A204.1 (cell line): ENCODE measurements around the gene NPDC1.
"Not testable (repeated sequence)": the region's sequence is repeated elsewhere in the genome, so short reads cannot be mapped to it uniquely, and the experiment has no call there.

Experiments used
- FAIRE-seq: peaks from 2 replicates; lab custom pipeline; 2012; peaks lifted over from hg19 to GRCh38; lab: Jason Lieb, UNC

NPDC1 gene

DNA sequence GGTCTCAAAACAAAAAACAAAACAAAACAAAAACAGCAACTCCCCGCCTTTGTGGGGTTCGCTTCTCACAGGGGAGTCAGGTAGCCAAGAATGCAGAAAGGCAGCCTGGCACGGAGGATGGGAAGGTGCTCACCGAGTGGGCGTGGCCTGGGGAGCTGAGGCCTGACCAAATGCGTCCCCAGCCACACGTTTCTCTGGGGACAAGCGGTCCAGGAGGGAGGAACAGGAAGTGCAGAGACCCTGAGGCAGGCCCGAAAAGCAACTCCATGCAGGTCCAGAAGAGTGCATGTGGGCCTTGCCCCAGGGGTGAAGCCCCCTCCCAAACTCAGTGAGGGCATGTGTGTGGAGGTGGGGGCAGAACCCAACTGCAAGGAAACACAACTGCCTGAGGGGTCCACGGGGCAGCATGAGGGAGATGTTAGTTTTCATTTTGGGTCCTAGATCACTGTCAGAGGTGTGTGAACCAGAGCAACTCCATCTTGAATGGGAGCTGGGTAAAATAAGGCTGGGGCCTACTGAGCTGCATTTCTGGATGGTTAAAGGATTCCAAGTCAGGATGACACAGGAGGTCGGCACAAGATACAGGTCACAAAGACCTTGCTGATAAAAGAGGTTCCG, 28.8 kb upstream of the NPDC1 start:
- FAIRE-seq = no peak

DNA sequence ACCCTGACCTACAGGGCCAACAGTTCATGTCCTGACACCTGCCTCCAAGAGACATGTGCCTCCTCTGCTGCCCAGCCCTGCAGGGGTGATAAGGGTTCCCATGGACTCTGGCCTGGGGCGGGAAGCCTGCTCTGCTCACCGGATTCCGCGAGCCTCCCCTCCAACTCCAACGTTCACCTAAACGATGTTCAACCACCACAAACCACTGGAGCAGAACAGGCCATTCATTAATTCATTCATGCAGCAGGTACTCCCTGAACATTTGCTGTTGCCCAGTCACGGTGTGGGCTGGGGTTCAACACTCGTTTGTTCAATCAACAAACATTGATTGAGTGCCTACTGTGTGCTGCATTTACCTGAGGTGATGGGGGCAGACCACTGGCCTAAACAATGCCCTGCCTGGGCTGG, 28.0 kb upstream of the NPDC1 start:
- no peak for FAIRE-seq

DNA sequence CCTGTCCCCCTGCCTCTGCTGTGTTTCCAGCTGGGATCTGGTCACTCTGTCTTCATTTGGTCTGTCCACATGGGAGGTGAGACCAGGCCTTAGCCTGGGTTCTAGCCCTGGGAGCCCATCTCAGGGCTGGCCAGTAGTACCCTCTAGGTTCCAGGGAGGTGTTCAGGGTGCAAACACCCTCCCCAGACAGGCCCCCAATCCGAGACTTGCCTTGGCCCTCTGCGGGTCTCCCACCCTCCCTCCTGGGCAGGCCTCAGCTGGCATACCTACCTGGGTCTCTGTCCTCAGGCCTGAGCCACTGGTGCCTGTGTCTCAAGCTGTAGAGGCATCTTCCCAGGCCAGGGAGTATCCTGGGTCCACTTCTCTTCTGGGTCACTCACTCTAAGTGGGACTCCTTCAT, 25.3 kb upstream of the NPDC1 start:
- no peak for FAIRE-seq

DNA sequence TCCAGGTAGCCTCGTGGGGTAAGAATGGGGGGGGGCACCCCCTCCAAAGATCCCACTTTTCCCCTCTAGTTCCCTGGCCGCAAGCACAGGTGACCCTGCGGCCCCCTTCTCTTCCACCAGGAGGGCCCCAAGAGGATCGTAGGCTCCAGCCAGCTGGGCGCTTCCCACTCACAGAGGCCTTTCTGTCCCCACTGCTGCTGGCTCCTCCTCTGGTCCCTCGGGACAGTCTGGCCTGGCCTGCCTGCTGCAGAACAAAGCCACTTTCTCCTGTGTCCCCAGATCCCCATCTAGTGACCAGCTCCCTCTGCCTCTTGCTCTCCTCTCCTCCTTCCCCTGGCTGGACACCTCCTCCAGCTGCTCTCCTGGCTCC, 24.9 kb upstream of the NPDC1 start:
- FAIRE-seq = no peak

DNA sequence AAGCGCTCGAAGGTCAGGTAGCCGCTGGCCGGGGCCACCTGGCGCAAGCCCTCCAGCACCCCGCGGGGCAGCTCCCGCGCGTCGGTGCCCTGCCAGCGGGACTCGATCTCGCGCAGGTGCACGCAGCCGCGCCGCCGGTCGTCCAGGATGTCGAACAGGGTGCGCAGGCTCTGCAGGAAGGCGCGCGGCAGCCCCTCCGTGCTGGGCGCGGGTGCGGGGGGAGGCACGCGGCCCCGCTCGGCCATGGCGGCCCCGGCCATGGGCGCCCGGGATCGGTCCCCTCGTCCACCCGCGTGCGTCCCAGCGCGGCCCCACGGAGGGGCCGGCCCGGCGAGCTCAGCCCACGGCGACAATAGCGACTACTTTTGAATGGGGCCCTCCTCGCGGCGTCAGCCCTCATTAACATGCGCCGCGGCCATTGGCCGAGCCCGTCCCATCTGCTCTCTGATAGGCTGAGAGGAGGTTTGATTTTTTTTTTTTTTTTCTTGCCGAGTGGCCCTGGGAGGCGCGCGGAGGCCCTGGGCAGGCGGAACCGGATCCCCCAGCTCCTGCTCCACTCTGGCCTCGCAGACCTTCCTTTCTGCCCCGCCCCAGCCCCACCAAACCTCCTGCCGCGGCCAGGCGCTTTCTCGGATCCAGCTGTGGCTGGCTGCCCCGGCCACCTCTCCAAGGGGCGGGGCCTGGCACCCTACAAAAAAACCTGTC, 24.4 kb upstream of the NPDC1 start, which contains the start of gene SAPCD2:
Gene SAPCD2, minus strand, starts transcription at position 357 of the 705 bp plus-strand sequence. Its CDS starts 97 bp downstream, at position 260.
- FAIRE-seq = peak; percentile 86

DNA sequence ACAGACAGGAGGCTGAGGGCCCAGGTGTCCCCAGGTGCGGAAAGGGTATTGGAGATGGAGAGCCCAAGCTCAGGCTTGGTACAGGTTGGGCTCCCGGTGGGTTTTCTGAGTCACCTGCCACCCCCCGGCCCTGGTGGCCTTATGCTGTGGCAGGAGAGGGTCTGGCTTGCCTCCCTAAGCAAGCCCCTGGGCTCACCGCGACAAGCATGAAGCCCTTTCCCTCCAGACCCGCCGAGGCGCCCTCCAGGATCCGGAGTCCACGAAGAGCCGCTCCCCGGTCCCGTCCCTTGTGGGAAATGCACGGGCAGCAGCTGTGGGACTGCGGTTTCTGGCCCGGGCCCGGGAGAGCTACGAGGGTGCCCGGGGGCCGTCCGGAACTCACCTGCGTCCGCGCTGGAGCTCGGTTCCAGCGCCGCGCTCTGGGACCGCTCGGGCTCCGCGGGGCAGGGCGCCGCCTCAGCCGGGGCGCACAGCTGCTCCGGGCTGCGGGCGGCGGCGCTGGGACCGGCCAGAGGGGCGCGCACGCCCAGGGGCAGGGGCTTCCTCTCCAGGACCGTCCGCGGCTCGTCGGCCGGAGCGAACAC, 23.6 kb upstream of the NPDC1 start:
- no peak for FAIRE-seq

DNA sequence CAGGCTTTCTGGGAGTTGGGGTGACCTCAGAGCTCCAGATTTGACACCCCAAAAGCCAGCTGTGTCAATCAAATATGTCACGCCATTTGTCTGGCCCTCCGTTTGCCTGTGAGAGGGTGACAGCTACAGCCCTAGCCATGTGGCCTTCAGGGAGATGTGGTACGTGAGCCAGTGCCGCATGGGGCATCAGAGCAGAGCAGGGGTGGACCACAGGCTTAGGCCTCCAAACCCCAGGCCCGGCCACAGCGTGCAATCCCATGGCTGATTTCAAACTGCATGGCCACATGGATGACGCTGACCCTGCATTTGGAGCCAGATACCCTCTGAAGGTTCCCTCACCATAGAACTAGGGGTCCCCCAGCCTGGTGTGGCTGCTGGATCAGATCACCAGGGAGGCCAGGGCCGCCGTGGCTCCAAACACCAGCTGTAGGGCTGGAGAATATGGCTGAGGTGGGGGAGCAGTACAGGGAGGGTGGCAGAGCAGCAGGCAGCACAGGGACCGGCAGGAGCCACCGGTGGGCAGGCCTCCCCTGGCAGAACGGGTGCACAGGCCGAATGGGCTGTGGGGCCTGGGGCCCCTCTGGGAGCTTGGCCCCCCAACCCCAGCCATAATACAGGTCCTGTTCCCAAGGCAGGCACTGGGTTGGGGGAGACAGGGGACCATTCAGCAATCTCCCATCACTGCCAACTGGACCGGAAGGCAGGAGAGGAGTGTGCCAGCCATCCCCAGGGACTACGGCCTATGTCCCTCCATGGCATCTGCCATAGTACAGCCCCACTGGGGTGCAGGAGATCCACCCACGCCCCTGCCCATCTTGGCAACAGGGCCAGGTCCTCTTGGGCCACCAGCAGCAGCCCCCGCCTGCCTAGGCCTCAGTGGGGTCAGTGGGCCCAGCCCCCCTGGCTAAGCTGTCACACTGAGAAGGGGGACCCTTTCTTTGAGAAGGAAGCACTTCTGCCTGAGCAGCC, 22.8 kb upstream of the NPDC1 start:
- no peak for FAIRE-seq

DNA sequence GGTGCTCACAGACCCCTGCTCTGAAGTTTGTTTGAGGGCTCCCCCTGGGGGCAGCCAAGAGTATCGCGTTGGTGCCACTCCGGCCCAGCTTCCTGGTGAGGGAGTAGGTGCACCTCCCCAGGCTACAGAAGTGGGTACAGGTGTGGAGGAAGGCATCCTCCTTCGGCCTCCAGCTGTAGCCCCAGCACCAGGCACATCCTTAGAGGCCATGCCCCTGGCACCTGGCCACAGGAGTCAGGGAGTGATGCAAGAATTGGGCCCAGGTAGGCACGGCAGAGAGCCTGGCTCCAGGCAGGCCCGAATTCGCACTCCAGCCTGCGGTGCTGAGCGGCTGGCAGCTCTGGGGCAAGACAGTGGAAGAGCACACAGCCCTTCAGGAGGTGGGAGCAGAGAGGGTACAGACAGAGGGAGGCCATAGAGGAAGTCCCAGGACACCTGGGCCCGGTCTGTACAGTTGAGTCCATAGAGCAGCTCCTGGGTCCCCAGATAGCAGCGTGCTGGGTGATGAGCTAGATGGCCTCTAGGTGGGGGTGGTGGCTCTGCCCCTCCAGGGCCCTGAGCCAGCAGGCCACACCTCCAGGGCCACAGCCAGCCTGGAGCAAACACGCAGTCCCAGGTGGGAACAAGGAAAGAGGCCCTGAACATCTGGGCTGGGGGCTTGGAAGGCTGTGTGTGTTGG, 22.0 kb upstream of the NPDC1 start:
- FAIRE-seq = no peak

DNA sequence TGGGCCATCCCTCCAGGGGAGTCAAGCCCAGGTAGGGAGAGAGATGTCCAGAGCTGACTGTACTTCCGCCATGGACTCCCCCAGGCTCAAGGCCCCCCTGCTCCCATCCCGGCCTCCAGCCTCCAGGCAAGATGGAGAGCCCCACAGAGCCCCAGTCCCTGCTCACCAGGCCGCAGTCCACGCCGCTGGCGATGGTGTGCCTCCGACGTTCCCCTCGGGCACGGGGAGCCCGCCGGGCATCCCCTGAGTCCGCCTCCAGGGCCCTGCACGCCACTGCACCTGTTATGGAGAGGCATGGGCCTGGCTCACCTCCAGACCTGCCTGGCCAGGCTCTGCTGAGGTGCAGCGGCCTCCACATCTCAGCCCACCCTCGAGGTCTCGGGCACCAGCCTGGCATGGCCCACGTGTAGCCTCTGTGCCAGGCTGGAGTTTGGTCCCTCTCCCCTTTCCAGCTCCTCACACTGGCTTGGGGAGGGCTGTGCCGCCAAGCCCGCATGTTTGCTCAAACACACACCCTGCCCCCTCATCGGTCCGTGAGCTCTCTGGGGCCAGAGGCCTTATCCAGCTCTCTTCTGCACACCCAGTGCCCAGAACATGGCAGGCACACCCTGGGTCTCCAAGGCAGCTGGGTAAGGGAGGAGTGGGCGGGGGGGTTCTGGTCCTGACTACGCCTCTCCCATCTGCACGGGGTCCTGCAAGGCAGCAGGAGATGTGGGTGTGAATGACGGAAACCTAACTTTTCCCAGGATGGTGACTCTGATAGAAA, 20.3 kb upstream of the NPDC1 start:
- no peak for FAIRE-seq

DNA sequence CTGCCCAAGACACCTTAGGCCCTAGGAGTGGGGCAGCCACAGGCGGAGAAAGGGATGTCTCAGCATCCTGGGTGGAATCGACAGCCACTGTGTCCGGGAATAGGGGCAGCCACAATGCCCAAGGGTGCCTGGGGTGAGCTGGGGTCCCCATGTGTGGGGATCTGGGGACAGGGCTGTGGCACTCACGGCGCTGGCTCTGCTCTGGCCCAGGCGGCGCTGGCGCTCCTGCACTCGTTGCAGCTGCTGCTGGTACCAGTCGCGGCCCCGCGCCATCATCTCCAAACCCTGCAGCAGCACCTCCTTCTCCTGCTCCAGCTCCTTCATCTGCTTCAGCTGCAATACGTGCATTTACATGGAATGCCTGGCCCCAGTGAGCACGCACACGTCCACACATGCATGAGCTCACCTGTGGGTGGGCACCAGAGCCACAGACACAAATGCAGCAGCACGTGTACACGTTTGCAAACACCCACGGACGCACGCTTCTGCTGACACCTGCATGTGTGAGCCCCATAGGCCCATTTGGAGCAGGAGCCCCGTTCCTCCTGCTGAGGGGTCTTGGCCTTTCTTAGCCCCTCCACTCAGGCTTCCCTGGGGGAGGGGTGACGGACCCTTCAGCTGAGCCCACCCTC, 19.5 kb upstream of the NPDC1 start:
- FAIRE-seq = no peak

DNA sequence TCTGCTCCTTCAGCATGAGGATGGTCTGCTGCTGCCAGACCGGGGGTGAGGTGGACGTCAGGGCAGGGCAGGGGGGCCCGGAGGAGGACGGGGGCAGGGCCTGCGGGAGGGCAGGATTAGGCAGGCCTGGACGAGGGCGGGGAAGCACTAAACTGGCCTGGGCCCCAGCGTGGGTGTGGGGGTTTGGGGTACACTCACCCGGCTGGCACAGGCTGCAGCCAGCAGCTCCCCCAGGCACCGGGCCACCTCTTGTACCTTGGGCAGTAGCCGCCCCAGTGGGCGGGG, 18.8 kb upstream of the NPDC1 start:
- no peak for FAIRE-seq

DNA sequence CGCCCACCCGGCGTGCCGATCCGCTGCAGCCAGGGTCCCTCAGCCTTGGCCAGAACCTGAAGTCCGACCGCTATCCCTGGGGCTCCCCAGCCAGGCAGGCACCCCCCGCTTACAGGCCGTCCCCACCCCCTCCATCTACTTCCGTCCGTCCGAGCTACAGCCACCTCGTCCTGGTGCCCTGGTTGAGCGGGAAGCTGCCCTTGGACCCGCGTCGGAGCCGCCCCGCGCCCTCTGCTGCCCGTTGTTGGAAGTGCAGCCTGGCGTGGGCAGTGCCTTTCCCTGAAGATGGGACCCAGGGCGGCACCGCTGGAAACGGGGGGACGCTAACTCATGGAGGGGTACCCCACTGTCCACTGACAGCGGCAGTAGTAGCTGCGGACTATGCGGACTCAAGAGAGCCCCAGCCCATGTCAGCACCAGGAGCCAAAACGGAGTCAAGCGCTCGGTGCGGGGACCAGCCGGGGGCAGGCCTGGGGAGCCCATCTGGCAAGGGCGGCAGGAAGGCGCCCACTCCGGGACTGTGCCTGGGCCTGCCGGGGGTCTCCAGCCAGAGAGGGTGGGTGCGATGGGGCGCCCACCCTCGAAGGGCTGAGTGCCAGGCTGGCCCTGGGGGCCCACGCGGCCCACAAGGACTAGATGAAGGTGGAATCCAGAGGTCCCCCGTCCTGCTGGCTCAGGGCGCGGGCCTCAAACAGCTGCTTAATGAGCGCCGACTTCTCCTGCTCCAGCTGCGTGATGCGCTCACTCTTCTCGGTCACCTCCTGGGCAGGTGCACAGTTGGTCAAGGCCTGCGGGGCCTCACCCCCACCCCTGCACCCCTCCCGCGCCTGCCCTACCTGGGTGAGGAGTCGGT, 18.3 kb upstream of the NPDC1 start:
- no peak for FAIRE-seq

DNA sequence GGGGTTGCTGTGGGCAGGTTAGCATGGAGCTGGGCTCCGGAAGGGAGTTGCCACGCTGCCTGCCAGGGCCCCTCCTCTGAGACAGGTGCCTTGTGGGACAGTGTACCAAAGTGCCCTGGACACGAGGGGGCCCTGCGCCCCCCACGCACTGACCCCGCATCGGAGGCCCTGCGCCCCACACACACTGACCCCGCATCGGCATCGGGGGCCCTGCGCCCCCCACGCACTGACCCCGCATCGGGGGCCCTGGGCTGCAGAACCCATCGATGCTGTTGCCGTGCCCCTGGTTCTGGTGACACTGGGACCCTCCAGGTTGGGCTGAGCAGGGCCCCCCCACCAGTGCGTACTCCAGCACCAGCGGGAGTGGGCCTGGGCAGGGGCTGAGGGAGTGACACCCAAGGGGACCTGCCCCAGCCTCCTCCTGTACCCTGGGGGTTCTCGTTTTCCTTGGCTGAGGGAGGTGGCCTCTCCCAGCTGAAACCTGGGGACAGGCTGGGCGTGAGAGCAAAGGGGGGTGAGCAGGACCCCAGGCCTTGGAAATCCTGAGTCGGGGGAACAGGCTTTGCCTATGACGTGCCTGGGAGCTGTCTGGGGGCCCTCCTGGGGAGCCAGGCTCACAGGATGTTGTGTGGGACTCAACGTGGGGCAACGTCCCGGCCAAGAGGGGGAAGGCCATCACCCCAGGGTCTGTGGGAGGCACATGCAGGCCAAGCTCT, 17.5 kb upstream of the NPDC1 start:
- no peak for FAIRE-seq

DNA sequence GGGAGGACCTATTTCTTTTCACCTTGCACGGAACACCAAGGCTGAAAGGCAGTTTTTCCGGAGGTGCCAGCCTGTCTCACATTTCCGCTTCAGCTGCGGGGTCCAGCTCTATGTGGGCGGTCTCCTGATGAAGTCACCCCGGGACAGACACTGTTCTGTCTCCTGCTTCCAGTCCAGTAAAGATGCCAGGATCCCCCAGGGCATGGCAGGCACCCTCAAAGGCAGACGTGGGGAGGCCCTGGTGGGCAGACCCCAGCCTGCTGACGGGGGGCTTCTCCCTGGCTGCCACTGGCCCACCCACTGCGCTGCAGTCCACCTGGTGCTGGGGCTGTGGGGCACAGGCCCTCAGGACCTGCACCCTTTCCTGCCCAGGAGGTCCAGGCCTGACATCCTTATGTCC, 16.8 kb upstream of the NPDC1 start:
- not testable (repeated sequence) for FAIRE-seq

DNA sequence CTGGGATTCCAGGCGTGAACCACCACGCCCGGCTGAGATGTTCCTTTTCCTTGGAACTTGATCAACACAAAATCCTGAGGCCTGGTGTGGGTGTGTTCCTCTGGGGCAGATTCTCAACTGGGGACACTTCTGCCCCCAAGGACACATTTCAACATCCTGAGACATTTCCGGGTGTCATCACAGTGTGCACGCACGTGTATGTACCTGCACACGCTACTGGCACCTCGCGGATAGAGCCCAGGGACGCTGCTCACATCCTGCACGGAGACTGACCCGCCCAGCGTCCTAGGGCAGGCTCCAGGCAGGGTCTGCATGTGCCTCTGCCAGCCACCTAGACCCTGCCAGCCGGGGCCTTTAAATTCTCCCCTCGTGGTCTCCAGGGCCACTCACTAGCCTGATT, 16.4 kb upstream of the NPDC1 start:
- no peak for FAIRE-seq

DNA sequence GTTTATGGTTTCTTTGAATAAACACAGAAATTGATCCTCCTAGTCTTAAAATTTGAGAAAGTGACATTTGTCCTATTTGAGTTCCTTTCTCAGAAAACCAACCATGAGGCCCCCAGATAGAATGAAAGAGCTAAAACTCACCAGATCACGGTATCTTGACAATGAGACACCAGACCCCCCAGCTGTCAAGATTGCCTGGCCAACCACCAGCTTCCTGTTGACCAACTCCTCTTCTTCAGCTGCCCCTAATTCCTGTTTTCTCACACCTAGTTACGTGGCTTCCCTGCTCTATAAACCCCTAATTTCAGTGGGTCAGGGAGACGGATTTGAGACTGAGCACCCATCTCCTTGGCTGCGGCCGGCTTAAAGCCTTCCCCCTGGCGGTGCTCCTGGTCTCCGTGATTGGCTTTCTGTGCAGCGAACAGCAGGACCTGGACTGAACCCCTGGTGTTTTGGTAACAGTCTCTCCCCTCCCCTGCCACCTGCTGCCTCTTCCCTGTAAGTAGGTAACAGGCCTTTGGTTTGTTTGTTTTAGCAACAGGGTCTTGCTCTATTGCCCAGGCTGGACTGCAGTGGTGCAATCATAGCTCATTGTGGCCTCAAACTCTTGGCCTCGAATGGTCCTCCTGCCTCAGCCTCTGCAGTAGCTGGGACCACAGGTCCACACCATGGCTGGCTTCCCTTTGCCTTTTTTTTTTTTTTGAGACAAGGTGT, 12.7 kb upstream of the NPDC1 start:
- FAIRE-seq = no peak

DNA sequence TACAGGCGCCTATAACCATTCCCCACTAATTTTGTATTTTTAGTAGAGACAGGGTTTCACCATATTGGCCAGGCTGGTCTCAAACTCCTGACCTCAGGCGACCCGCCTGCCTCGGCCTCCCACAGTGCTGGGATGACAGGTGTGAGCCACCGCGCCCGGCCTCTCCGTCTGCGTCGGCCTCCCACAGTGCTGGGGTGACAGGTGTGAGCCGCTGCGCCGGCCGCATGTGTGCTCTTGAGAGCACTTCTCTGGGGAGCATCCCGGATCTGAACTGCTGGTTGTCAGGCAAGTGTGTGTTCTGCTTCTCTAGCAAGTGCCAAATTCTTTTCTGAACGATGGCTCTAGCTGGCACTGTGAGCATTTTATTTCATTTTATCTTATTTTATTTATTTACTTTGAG, 11.6 kb upstream of the NPDC1 start:
- no peak for FAIRE-seq

DNA sequence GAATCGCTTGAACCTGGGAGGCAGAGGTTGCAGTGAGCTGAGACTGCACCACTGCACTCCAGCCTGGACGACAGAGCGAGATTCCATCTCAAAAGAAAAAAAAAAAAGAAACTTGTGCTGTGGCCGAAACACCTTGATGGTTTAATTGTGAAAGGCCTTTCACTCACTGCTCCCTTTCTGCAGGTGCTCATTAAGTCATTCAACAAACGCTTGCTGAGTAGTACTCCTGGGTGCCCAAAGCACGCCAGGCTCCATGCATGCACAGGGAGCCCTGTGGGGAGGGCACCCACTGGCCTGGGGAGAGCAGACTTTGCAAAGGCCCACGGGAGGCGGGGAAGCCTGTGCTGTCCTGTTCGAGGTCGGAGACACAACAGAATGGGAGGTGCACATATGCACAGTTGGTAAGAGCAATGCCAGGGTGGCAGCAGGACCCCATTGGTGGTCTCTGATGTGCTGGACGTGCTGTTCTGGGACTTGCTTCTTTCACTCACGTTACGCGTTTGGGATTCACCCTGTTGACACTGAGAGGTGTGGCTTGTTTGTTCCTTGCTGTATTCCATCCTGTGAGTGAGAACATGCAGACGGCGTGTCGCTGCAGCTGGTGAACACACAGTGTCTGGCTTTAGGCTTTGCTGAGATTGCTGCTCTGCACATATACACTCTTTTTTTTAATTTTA, 10.9 kb upstream of the NPDC1 start:
- no peak for FAIRE-seq
